GM18861 (cell line): Measurements from ENCODE around the gene GRB7.
"Not testable (repeated sequence)": the region's sequence is repeated elsewhere in the genome, so short reads cannot be mapped to it uniquely, and the experiment has no call there.

ENCODE experiments used
- ATAC-seq: cut with Tn5 transposase; IDR thresholded peaks from one replicate; pipeline ENCODE4 v1.9.1; 2021; ENCODE audit not compliant: unreplicated experiment

GRB7 gene

GRCh38 chr17:39737760-39738567 lies at the start of gene GRB7:
Gene GRB7, plus strand, starts transcription at chr17:39737938. Its CDS starts 4,364 bp downstream, at chr17:39742302.
- no peak for ATAC-seq

GRCh38 chr17:39688475-39688835 lies 49.3 kb upstream of the GRB7 start:
- ATAC-seq: no peak

- no peak for ATAC-seq
Observed at GRCh38 chr17:39688945-39689344, 48.8 kb upstream of the GRB7 start.

GRCh38 chr17:39694593-39694992 lies 43.1 kb upstream of the GRB7 start:
- ATAC-seq: no peak

GRCh38 chr17:39695089-39695474 lies 42.7 kb upstream of the GRB7 start:
- ATAC-seq: no peak

- no peak for ATAC-seq
Observed at GRCh38 chr17:39696731-39697130, 41.0 kb upstream of the GRB7 start.

- no peak for ATAC-seq
Observed at GRCh38 chr17:39697961-39698360, 39.8 kb upstream of the GRB7 start.

GRCh38 chr17:39699157-39699817 lies 38.5 kb upstream of the GRB7 start:
- ATAC-seq: not testable (repeated sequence)

GRCh38 chr17:39699818-39700147 lies 38.0 kb upstream of the GRB7 start, which contains the start of gene ERBB2:
Gene ERBB2, plus strand, starts transcription at chr17:39700064. Its CDS starts 175 bp downstream, at chr17:39700239.
- ATAC-seq: no peak

GRCh38 chr17:39700148-39700987 lies 37.4 kb upstream of the GRB7 start:
- no peak for ATAC-seq

- ATAC-seq: no peak
Observed at GRCh38 chr17:39701012-39701783, 36.5 kb upstream of the GRB7 start.

GRCh38 chr17:39701784-39702422 lies 35.8 kb upstream of the GRB7 start:
- ATAC-seq: no peak

GRCh38 chr17:39702901-39703893 lies 34.5 kb upstream of the GRB7 start:
- ATAC-seq: no peak

GRCh38 chr17:39703913-39704312 lies 33.8 kb upstream of the GRB7 start:
- ATAC-seq: no peak

- no peak for ATAC-seq
Observed at GRCh38 chr17:39704821-39705551, 32.8 kb upstream of the GRB7 start.

- ATAC-seq: no peak
Observed at GRCh38 chr17:39705786-39706348, 31.9 kb upstream of the GRB7 start.

- no peak for ATAC-seq
Observed at GRCh38 chr17:39706383-39706782, 31.4 kb upstream of the GRB7 start.

GRCh38 chr17:39706921-39707337 lies 30.8 kb upstream of the GRB7 start:
- no peak for ATAC-seq
